Measurements from ENCODE around the gene CAMK1G.

CAMK1G gene

GRCh38 chr1:209552406-209553264 is 30.9 kb upstream of the CAMK1G start:
- no peaks in the 10 kb centered on the region for H3F3A ChIP-seq (ENCODE audit: insufficient read depth)
- H2AFZ ChIP-seq (ENCODE audit: low read depth, low read length, severe bottlenecking), result no peak overlapping the region
- no peak overlapping the region for H3K9ac ChIP-seq (ENCODE audit: low read length)
- no peaks in the 10 kb centered on the region for H3K36me3 ChIP-seq (ENCODE audit: low read length)
- no peak overlapping the region for H3K4me3 ChIP-seq (ENCODE audit: insufficient read depth, low read length, poor library complexity, severe bottlenecking)
- TF ChIP-seq CTCF (IDR thresholded peaks at IDR 0.05; ENCODE audit: insufficient read depth, low read length, poor library complexity, severe bottlenecking) (no peak), EZH2phosphoT487 (conservative IDR thresholded peaks at IDR 0.05; ENCODE audit: low read length) (no peak)
- no peaks in the 10 kb centered on the region for H4K20me1 ChIP-seq (ENCODE audit: low read depth, low read length)
- no peaks in the 10 kb centered on the region for H3K79me2 ChIP-seq (ENCODE audit: insufficient read depth, low read length)
- no peaks in the 10 kb centered on the region for H3K27me3 ChIP-seq (ENCODE audit: low read length)
- H3K27ac ChIP-seq (ENCODE audit: low read depth, low read length), result no peak overlapping the region
- no peaks in the 10 kb centered on the region for H3K9me3 ChIP-seq (ENCODE audit: insufficient read depth, low read length)
- no peak overlapping the region for H3K4me2 ChIP-seq (ENCODE audit: low read depth, low read length, poor library complexity, severe bottlenecking)
- H3K9me2 ChIP-seq (replicated peaks; ENCODE audit: insufficient read depth, low read length), result no peaks in the 10 kb centered on the region

- Histone ChIP-seq H3K4me2 (ENCODE audit: low read depth, low read length, poor library complexity, severe bottlenecking) (no peak overlapping the region), H3F3A (ENCODE audit: insufficient read depth) (no peaks in the 10 kb centered on the region), H3K36me3 (ENCODE audit: low read length) (no peaks in the 10 kb centered on the region), H3K9me2 (replicated peaks; ENCODE audit: insufficient read depth, low read length) (no peaks in the 10 kb centered on the region), H3K9me3 (ENCODE audit: insufficient read depth, low read length) (no peaks in the 10 kb centered on the region), H4K20me1 (ENCODE audit: low read depth, low read length) (no peaks in the 10 kb centered on the region), H3K79me2 (ENCODE audit: insufficient read depth, low read length) (no peaks in the 10 kb centered on the region), H3K27me3 (ENCODE audit: low read length) (no peaks in the 10 kb centered on the region), H2AFZ (ENCODE audit: low read depth, low read length, severe bottlenecking) (no peak overlapping the region), H3K4me3 (ENCODE audit: insufficient read depth, low read length, poor library complexity, severe bottlenecking) (no peak overlapping the region), H3K27ac (ENCODE audit: low read depth, low read length) (no peak overlapping the region), H3K9ac (ENCODE audit: low read length) (no peak overlapping the region)
- no peak for TF ChIP-seq EZH2phosphoT487 (conservative IDR thresholded peaks at IDR 0.05; ENCODE audit: low read length)
- TF ChIP-seq CTCF (IDR thresholded peaks at IDR 0.05; ENCODE audit: insufficient read depth, low read length, poor library complexity, severe bottlenecking), result no peak
These were observed 28.5 kb upstream of the CAMK1G start for GRCh38 chr1:209554761-209555611.

GRCh38 chr1:209556162-209556690 is 27.3 kb upstream of the CAMK1G start:
- Histone ChIP-seq H4K20me1 (ENCODE audit: low read depth, low read length) (no peaks in the 10 kb centered on the region), H3K9me2 (replicated peaks; ENCODE audit: insufficient read depth, low read length) (no peaks in the 10 kb centered on the region), H3K4me3 (ENCODE audit: insufficient read depth, low read length, poor library complexity, severe bottlenecking) (no peak overlapping the region), H3K36me3 (ENCODE audit: low read length) (no peaks in the 10 kb centered on the region), H3F3A (ENCODE audit: insufficient read depth) (no peaks in the 10 kb centered on the region), H3K9ac (ENCODE audit: low read length) (no peak overlapping the region), H2AFZ (ENCODE audit: low read depth, low read length, severe bottlenecking) (no peak overlapping the region), H3K9me3 (ENCODE audit: insufficient read depth, low read length) (no peaks in the 10 kb centered on the region), H3K27me3 (ENCODE audit: low read length) (no peaks in the 10 kb centered on the region), H3K27ac (ENCODE audit: low read depth, low read length) (no peak overlapping the region), H3K4me2 (ENCODE audit: low read depth, low read length, poor library complexity, severe bottlenecking) (no peak overlapping the region), H3K79me2 (ENCODE audit: insufficient read depth, low read length) (no peaks in the 10 kb centered on the region)
- TF ChIP-seq EZH2phosphoT487 (conservative IDR thresholded peaks at IDR 0.05; ENCODE audit: low read length), result no peak
- no peak for TF ChIP-seq CTCF (IDR thresholded peaks at IDR 0.05; ENCODE audit: insufficient read depth, low read length, poor library complexity, severe bottlenecking)
